Activated CD4-positive, alpha-beta T cell treated with anti-CD3 and anti-CD28 coated beads for 36 hours (primary cell): Measurements from ENCODE around the gene NATD1. TPM values are rescaled to one million over a fixed set of nuclear protein-coding genes. Genes with fewer than 3 reads are reported as not detected.
"Not testable (repeated sequence)": the region's sequence is repeated elsewhere in the genome, so short reads cannot be mapped to it uniquely, and the experiment has no call there.

ENCODE experiments used
- ATAC-seq: fragments of 200-7000 bp; cut with Tn5 transposase; one replicate; pipeline ENCODE4 v1.10.0; 2021; ENCODE audit warnings: mild to moderate bottlenecking, moderate library complexity
- CTCF ChIA-PET: fragments of 350-600 bp; sonication (Branson Sonifier 250); formaldehyde crosslinking; loops from one replicate; lab custom pipeline; 2021; ENCODE audit warnings: antibody characterized with exemption; lab: Charles Lee
- POLR2A ChIA-PET: fragments of 350-600 bp; sonication (Branson Sonifier 250); formaldehyde crosslinking; loops from one replicate; lab custom pipeline; 2021; ENCODE audit warnings: antibody characterized with exemption, inconsistent platforms; lab: Charles Lee
- DNase-seq: peaks from one replicate; pipeline ENCODE4 v3.0.0-alpha.2; 2020
- H3K27ac Mint-ChIP-seq: one replicate; pipeline ENCODE4 v1.8.0; 2021; ENCODE audit warnings: mixed read lengths
- H3K27me3 Mint-ChIP-seq: one replicate; pipeline ENCODE4 v1.8.0; 2021; ENCODE audit warnings: mixed read lengths
- H3K36me3 Mint-ChIP-seq: one replicate; pipeline ENCODE4 v1.8.0; 2021; ENCODE audit warnings: low read depth, mixed read lengths
- H3K4me1 Mint-ChIP-seq: one replicate; pipeline ENCODE4 v1.8.0; 2021; ENCODE audit warnings: mixed read lengths
- H3K4me3 Mint-ChIP-seq: one replicate; pipeline ENCODE4 v1.8.0; 2021; ENCODE audit warnings: mild to moderate bottlenecking, moderate library complexity, mixed read lengths
- H3K9me3 Mint-ChIP-seq: one replicate; pipeline ENCODE4 v1.8.0; 2021; ENCODE audit warnings: low read depth, mixed read lengths
- intact Hi-C, 2 experiments: fragments of 100-400 bp; cut with DNase I in 1 of 2; cut with micrococcal nuclease in 1 of 2; formaldehyde crosslinking; loops; one replicate each; pipeline versions ENCODE4 v1.14.2 to v1.15.1; 2022 to 2024; cut with DNase I, micrococcal nuclease
- total RNA-seq, 2 experiments: library from RNA; stranded (reverse); gene quantifications; one replicate each; pipeline ENCODE4 v1.2.3, GENCODE V29; 2021

Gene NATD1
- total RNA-seq, 2 experiments from 2014 or later = 1.5 to 1.7 TPM

DNA sequence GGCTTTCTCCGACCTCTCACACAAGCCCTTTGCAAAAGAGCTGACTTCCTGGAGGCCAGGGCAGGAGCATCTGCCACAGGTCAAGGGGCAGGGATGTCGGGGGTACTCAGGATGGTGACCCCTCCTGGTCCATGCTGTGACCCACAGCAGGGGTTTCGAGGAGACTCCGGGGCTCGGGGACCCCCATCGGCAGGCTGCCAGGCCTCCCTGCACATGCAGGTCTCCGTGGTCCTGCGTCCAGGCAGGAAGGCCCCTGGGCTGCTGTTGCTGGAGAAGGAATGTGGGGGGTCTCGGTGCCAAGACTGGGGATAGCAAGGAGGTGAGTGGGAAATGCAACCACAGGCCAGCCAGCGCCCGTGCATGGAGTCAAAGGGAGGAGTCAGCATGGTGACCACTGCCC, 11.6 kb downstream of the NATD1 start:
- Mint-ChIP-seq H3K27ac (no peak overlapping the region), H3K9me3 (no peaks in the 10 kb centered on the region), H3K4me1 (peaks cover 3% of the 10 kb centered on the region), H3K36me3 (no peaks in the 10 kb centered on the region), H3K27me3 (no peaks in the 10 kb centered on the region), H3K4me3 (no peak overlapping the region)
- DNase-seq (no peak), ATAC-seq (no peak)
- ChIA-PET CTCF (interaction anchor here (0.6 to 0.7 kb wide), 2 partner anchors 26 to 137 kb away, joined by 3 read pairs; no protein-coding TSS in a partner anchor), POLR2A (no interaction called here)
- intact Hi-C loops = no loop called here

DNA sequence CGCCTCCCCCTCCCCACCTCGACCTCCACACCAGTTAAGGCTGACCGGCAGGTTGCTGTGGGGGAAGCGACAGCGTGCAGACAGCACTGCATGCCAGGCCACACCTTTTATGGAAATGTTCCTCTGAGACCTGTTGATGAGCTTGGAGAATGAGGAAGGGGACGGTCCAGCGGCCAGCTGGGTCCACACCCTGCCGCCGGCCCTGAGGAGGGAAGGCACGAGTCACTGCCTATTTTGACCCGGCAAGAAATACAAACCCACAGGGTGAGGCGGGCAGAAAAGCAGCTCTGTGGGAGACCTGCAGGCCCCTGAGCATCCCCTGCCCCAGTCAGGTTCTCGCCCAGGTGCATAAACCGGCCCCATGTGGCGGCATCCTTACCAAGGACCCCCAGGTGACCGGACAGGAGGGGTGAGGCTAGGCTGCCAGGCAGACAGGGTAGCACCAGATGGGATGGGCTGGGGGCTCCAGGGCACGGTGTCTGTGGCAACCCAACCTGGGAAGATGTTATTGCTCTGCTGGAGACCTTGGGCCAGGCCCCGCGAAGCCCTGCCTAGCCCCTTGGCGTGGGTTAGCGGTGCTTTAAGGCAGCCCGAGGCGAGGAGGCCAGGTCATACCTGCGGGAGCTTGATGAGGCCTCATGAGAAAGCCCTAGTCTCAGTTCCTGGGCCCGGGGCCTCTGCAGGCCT, 12.7 kb downstream of the NATD1 start:
- no peak overlapping the region for H3K4me3 Mint-ChIP-seq
- no peak for ATAC-seq
- no peaks in the 10 kb centered on the region for H3K36me3 Mint-ChIP-seq
- no peaks in the 10 kb centered on the region for H3K27me3 Mint-ChIP-seq
- intact Hi-C loops = no loop called here
- ChIA-PET POLR2A (no interaction called here), CTCF (no interaction called here)
- H3K27ac Mint-ChIP-seq = no peak overlapping the region
- no peaks in the 10 kb centered on the region for H3K4me1 Mint-ChIP-seq
- DNase-seq = no peak
- no peaks in the 10 kb centered on the region for H3K9me3 Mint-ChIP-seq

DNA sequence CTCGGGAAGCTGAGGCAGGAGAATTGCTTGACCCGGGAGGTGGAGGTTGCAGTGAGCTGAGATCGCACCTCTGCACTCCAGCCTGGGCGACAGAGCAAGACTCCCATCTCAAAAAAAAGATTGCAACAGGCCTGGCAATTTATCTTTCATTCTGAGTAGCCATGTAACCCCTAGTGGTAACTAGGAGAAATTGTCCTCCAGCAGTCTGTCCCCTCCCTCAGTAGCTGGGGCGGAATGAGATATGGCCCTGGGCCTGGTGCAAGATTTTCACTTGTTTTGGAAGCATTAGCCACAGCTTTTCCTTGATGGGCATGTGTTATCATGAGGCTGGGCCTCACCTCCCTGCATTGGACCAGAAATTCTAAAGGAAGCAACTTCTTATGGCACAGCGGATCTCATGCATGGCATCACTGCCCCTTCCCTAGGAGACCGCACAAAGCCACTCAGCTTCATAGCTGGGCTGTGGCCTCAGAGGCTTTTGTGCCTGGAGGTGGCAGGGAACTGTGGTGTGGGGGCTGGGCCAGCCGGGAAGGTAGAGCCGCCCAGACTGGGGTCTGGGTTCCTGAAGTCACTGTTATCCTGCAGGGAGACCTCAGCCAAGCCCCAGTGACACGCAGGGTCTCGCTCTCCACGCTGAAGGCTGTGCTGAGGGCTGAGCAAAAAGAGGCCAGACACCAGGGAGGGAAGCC, 13.4 kb downstream of the NATD1 start:
- POLR2A ChIA-PET = no interaction called here
- Mint-ChIP-seq H3K27me3 (no peaks in the 10 kb centered on the region), H3K4me3 (no peak overlapping the region), H3K9me3 (no peaks in the 10 kb centered on the region), H3K36me3 (no peaks in the 10 kb centered on the region), H3K4me1 (no peaks in the 10 kb centered on the region), H3K27ac (no peak overlapping the region)
- DNase-seq (no peak), ATAC-seq (peak; percentile 39)
- intact Hi-C loops = no loop called here
- CTCF ChIA-PET = interaction anchor here (0.9 to 1.1 kb wide), 2 partner anchors 10 to 27 kb away, joined by 4 read pairs; no protein-coding TSS in a partner anchor

DNA sequence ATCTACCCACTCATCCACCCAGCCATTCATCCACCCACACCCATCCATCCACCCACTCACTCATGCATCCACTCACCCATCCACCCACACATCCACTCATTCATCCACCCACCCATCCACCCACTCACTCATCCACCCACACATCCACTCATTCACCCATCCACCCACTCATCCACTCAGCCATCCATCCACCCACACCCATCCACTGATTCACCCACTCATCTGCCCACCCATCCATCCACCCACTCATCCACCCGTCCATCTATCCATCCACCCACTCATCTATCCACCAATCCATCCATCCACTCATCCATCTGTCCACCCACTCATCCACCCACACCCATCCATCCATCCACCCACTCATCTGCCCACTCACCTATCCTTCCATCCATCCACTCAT, 17.3 kb downstream of the NATD1 start:
- H3K9me3 Mint-ChIP-seq = peaks cover 4% of the 10 kb centered on the region
- DNase-seq (no peak), ATAC-seq (no peak)
- intact Hi-C loops = no loop called here
- H3K4me3 Mint-ChIP-seq = no peak overlapping the region
- ChIA-PET POLR2A (no interaction called here), CTCF (no interaction called here)
- H3K4me1 Mint-ChIP-seq = no peaks in the 10 kb centered on the region
- H3K27me3 Mint-ChIP-seq = no peaks in the 10 kb centered on the region
- H3K27ac Mint-ChIP-seq = no peak overlapping the region
- peaks cover 5% of the 10 kb centered on the region for H3K36me3 Mint-ChIP-seq

DNA sequence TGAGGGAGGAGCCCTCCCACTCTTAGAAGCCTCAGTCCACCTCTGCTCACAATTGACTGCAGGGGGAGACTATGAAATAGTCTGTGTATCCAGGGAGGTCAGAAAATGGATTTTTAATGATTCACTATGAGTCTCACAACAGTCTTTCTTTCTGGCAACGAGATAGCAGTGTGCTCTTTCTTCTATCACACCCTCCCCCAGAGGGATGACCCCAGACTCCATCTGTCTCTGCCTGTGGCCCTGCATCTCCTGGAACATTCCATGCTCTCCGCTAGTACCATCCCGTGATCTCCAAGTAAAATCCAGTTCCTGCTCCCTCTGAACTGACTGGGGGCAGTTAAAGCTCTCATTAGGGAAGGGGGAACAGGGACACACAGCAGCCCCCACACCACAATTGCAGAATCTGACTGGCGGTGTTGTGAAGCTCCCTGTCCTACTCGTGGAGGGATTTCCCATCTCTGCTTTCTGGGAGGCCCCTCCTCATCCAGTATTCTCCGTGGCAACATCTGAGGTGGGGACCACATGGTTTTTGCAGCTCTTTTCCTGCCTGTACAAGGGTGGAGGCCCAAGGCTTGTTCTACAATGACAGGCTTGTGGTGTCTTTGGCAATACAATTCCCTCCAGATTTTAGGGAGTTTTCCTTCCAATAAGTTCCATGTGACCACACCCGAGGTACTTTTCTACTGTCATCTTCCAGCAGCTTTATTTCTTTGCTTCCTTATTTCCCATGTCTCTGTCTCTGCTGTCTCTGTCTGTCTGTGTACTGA, 19.4 kb downstream of the NATD1 start:
- intact Hi-C loops = no loop called here

DNA sequence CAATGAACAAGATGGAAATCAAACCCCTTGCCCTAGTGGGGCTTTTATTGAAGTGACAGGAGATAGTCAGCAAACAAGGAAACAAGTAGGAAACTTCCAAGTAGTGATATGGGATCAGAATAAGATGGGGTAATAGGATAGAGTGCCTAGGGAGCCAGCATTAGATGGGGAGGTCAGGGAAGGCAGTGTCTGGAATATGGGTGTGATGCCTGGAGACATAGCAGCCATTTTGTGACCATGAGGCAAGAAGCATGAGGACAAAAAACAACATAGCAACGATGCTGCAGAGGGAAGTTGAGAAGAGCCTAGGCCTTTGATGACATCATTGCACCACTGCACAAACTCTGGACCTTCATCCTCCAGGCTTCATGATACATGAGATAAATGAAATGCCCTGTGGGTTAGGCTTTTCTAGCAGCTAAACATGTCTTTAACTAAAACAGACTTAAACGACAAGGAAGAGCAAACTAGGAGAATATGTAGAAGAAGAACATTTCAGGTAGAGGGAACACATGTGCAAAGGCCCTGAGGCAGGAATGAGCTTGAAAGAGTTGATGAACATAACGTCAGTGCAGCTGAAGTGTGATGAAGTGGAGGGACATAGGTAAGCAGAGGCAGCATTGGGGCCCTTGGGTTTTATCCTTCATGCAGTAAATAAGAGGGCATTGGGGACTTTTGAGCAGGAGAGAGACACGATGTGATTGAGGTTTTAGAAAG, 21.0 kb downstream of the NATD1 start:
- ChIA-PET POLR2A (no interaction called here), CTCF (no interaction called here)
- ATAC-seq = no peak
- Mint-ChIP-seq H3K4me1 (no peaks in the 10 kb centered on the region), H3K36me3 (peaks cover 5% of the 10 kb centered on the region), H3K27me3 (no peaks in the 10 kb centered on the region), H3K9me3 (peaks cover 4% of the 10 kb centered on the region), H3K4me3 (no peak overlapping the region), H3K27ac (no peak overlapping the region)
- intact Hi-C loops = no loop called here
- DNase-seq = no peak

More for the DNA sequence above, 19.4 kb downstream of the NATD1 start:
- CTCF ChIA-PET = interaction anchor here (1.6 kb wide), 1 partner anchor 46 kb away, joined by 4 read pairs; no protein-coding TSS in a partner anchor
- Mint-ChIP-seq H3K36me3 (peaks cover 5% of the 10 kb centered on the region), H3K4me3 (no peak overlapping the region), H3K27me3 (no peaks in the 10 kb centered on the region), H3K4me1 (no peaks in the 10 kb centered on the region), H3K27ac (no peak overlapping the region), H3K9me3 (peaks cover 4% of the 10 kb centered on the region)
- DNase-seq (no peak), ATAC-seq (no peak)
- POLR2A ChIA-PET = no interaction called here

DNA sequence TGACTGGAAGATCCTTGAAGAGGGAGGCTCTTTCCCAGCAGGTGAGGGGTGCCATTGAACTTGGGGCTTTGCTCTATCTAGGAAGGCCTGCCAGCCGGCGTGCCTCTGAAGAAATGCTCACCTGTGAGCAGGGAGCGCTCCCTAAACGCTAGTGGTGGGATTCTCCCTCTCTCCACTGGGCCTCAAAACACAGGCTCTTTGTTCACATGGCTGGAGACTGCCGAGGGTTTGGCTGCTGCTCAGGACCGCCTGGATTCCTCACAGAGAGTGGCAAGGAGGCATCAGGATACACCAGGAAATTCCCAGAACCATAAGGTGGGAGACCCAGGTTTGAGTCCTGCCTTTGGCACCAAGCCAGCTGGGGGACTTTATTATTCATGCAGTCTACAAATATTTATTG, 21.7 kb downstream of the NATD1 start:
- intact Hi-C loops = no loop called here
- H3K4me3 Mint-ChIP-seq = no peak overlapping the region
- POLR2A ChIA-PET = no interaction called here

DNA sequence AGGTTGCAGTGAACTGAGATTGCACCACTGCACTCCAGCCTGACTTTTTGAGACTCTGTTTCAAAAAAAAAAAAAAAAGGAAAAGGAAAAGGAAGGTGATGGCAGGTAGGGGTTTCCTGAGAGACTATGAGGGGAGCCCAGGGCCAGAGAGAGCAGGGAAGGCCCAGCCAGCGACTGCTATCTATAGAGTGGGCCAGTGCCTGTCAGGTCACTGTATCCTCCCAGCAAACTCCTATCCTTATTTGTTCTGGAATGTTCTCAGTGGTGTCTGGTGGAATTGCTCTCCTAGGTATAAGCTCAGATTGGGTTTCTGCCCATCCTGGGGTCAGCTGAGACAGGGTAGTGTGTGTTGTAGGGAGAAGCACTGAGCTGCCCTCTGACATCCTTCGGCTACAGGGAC, 24.4 kb downstream of the NATD1 start:
- peaks cover 4% of the 10 kb centered on the region for H3K9me3 Mint-ChIP-seq
- no peaks in the 10 kb centered on the region for H3K4me1 Mint-ChIP-seq
- ATAC-seq = no peak
- DNase-seq = no peak
- no peak overlapping the region for H3K27ac Mint-ChIP-seq
- ChIA-PET POLR2A (no interaction called here), CTCF (interaction anchor here (0.7 kb wide), 1 partner anchor 150 kb away, joined by 5 read pairs; no protein-coding TSS in a partner anchor)
- H3K27me3 Mint-ChIP-seq = no peaks in the 10 kb centered on the region
- intact Hi-C loops = no loop called here
- peaks cover 5% of the 10 kb centered on the region for H3K36me3 Mint-ChIP-seq
- H3K4me3 Mint-ChIP-seq = no peak overlapping the region

More for the DNA sequence above, 21.7 kb downstream of the NATD1 start:
- H3K27me3 Mint-ChIP-seq = no peaks in the 10 kb centered on the region
- H3K4me1 Mint-ChIP-seq = no peaks in the 10 kb centered on the region
- CTCF ChIA-PET = no interaction called here
- H3K36me3 Mint-ChIP-seq = peaks cover 5% of the 10 kb centered on the region
- no peak for ATAC-seq
- DNase-seq = no peak
- H3K9me3 Mint-ChIP-seq = peaks cover 4% of the 10 kb centered on the region
- H3K27ac Mint-ChIP-seq = no peak overlapping the region

DNA sequence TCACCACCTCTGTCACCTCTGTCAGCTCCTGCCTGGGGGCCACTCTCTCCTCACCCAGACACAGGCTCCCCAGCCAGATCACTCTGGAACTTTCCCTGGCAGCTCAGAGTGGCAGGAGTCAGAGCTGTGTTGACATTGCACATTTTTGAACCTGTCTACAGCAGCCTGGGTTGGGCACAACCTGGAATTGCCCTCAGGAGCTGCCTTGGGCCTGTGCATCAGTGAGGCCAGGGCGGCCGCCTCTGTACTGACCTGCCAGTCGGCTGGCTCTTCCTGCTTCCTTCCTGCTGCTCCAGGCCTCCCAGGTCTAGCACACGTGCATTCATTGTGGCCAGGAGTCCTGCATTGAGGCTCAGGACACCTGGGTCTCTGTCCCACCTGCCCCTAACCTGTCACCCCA, 25.1 kb downstream of the NATD1 start:
- intact Hi-C loops = no loop called here
- Mint-ChIP-seq H3K9me3 (peaks cover 4% of the 10 kb centered on the region), H3K27ac (no peak overlapping the region), H3K4me1 (no peaks in the 10 kb centered on the region), H3K27me3 (no peaks in the 10 kb centered on the region), H3K4me3 (no peak overlapping the region), H3K36me3 (peaks cover 5% of the 10 kb centered on the region)
- ChIA-PET POLR2A (no interaction called here), CTCF (no interaction called here)
- ATAC-seq (no peak), DNase-seq (no peak)

DNA sequence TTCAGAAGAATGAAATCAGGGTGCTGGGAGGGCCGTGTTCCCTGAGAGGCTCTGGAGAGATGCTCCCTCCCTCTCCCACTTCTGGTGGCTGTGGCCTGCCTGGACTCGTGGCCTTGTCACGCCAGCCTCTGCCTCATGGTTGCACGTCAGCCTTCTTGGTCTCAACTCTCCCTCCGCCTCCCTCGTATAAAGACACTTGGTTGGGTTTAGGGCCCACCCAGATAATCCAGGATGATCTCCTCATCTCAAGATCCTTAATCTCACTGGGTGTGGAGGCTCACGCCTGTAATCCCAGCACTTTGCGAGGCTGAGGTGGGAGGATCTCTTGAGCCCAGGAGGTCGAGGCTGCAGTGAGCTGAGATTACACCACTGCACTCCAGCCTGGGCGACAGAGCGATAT, 25.9 kb downstream of the NATD1 start:
- H3K4me3 Mint-ChIP-seq, H3K4me1 Mint-ChIP-seq, intact Hi-C loops, H3K27me3 Mint-ChIP-seq, POLR2A ChIA-PET, ATAC-seq, CTCF ChIA-PET, H3K9me3 Mint-ChIP-seq, H3K27ac Mint-ChIP-seq, H3K36me3 Mint-ChIP-seq, DNase-seq: not testable (repeated sequence)

DNA sequence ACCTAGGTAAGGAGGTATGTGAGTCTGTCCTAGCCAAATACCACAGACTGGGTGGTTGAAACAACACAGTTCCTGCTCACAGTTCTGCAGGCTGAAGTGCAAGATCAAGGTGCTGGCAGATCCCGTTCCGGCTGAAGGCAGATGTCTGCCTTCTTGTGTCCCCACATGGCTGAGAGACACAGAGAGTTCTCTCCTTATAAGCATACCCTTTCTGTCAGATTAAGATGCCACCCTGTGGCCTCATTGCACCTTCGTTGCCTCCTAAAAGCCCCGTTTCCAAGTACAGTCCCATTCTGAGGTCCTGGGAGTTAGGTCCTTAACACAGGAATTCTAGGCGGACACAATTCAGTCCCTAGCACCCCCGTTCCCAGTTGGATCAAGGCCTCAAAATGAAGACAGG, 30.1 kb downstream of the NATD1 start:
- ChIA-PET CTCF (no interaction called here), POLR2A (no interaction called here)
- no peak overlapping the region for H3K4me3 Mint-ChIP-seq
- DNase-seq = no peak
- H3K9me3 Mint-ChIP-seq = no peaks in the 10 kb centered on the region
- ATAC-seq = no peak
- intact Hi-C loops = no loop called here
- peaks cover 5% of the 10 kb centered on the region for H3K4me1 Mint-ChIP-seq
- H3K27me3 Mint-ChIP-seq = no peaks in the 10 kb centered on the region
- no peak overlapping the region for H3K27ac Mint-ChIP-seq
- peaks cover 14% of the 10 kb centered on the region for H3K36me3 Mint-ChIP-seq
